ENCODE measurements around the gene FOXD4L6.
"Not testable (repeated sequence)": the region's sequence is repeated elsewhere in the genome, so short reads cannot be mapped to it uniquely, and the experiment has no call there.

FOXD4L6 gene

DNA sequence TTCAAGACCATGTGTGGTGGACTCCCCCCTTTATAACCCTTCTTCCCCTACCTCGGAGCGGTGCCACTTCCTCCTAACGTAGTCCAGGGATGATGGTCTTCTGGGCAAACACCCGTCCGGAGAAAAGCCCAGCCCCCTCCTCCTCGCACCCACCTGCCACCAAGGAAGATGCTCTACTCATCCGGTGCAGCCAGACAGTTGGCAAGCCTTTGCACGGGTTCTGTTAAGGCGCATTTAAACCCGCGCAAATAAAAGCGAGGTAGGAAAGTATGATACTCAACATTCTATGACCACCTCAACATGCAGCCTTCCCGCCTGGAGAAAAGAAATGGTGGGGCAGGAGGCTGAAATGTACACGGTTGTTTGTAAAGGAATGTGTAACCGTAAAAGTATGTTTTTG, at the start of gene FOXD4L6:
Gene FOXD4L6 (minus strand): TSS at position 101 of the 400 bp plus-strand sequence. CDS start 298 bp downstream, outside the sequence.
- DNase-seq: not testable (repeated sequence)

GRCh38 chr9:41174994-41175393, 46.5 kb upstream of the FOXD4L6 start:
- not testable (repeated sequence) for DNase-seq

DNA sequence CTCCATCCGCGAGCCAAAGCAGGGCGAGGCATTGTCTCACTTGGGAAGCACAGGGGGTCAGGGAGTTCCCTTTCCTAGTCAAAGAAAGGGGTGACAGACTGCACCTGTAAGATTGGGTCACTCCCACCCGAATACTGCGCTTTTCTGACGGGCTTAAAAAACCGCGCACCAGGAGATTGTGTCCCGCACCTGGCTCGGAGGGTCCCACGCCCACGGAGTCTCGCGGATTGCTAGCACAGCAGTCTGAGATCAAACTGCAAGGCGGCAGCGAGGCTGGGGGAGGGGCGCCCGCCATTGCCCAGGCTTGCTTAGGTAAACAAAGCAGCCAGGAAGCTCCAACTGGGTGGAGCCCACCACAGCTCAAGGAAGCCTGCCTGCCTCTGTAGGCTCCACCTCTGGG, 21.6 kb upstream of the FOXD4L6 start:
- not testable (repeated sequence) for DNase-seq

GRCh38 chr9:41141878-41142277, 13.4 kb upstream of the FOXD4L6 start:
- not testable (repeated sequence) for DNase-seq

DNA sequence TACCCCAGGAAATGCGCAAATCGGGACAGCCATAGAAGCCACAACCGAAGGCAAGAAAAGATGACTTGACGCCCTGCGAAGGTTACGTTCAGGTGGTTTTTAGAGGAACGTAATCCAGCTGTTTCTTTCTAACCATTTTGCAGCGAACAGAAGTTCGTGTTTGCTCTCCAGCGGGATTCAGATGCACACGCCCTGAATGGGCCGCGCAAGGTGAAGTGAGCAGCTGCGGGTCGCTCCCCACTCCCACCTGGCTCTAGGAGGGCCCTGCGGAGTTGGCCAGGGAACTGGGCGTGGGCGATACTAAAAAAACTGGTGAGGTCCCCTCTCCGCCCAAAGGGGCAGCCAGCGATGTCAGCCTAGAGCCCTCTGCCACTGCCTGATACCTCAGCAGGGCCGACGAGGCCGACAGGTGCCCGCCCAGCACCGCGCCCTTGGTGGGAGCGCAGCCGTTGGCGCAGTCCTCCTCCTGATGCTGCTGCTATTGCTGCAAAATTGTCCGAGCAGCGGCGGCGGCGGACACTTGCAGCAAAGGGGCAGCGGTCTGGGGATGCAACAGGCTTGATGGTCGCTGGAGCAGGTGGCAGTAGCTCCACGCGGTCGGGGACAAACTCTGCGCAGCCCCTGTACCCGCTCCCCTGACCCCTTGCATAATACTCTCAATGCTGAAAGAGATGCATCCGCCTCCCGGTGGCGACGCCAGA, 1.6 kb downstream of the FOXD4L6 start:
- not testable (repeated sequence) for DNase-seq

DNA sequence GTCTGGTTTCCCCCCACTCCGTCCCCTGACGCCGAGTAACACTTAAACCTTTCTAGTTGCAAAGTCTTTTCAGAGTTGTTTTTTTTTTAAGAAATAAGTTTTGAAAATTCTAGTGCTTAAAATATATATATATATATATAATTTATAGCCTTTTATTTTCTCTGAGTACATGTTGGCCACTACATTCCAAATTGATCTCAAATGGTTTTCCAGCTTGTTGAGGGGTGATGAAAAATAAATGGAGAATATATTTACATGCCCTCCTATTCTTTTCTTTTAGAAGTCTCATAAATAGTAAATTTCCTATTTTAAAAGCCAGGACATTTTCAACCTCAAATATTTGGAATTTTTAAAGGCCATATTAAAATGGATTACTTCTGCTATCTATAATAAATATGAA, 2.5 kb downstream of the FOXD4L6 start:
- DNase-seq: not testable (repeated sequence)

DNA sequence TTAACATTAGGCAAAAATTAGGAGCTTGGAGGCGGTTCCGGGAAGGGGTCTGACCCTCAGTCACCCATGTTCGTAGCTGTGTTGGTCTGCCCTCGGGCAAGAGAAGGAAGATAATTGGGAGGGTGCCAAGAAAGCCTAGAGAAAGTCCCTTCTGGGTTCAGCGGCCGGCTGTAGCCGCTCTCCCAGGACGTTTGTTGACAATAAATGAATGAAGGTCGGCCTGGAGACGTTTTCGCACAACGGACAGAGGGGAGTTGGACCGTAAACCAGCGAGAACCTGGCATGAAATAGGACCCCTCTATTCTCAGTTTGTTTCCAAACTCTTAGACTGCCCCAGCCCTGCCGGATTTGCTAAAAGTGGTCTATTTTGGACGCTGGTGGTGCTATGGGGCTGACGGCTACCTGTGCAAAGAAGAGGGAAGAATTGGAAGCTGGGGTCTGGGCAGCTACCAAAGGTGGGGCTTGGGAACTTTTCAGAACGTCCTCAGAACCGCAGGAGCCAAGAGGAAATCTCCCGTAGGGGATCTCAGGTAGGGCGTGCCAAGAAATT, 3.3 kb downstream of the FOXD4L6 start:
- not testable (repeated sequence) for DNase-seq

DNA sequence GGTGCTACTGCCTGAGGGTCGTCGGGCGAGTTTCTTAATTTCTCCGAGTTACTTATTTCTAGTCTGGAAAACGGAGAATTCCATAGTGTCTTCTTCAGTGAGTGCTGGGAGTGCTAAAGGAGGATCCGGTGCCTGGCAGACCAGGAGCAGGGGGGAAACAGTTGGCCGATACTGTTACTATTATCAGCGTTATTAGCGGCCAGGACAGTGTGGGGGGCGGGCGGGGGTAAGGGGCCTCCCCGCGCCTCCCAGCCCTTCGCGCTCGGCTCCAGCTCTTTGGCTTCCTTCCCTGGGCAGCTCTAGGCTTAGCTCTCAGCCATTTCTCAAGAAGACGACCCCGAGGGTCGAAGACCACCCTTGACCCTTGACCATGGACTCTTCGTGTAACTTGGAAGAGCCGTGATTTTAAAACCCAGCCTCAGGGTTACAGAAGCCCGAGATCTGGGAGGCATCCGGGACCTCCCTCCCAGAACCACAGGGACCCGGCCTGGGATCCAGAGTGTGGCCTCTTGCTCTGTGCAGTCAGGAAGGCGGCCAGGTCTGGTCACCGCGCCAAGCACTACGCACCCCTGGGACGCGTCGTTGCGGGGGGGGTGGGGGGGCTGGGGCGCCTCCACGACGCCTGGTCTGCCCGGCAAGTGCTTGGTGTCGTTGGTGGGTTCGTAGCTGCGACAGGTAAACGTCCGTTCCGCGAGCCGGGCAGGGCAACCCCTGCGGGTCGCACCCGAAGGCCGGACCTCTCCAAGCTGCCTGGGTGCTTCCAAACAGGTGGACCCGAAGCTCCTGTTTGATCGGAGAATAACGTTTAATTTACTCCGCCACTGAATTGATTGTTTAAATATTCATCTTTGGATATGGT, 4.0 kb downstream of the FOXD4L6 start:
- not testable (repeated sequence) for DNase-seq

- not testable (repeated sequence) for DNase-seq
Measured at GRCh38 chr9:41123812-41124211, 4.7 kb downstream of the FOXD4L6 start.

DNA sequence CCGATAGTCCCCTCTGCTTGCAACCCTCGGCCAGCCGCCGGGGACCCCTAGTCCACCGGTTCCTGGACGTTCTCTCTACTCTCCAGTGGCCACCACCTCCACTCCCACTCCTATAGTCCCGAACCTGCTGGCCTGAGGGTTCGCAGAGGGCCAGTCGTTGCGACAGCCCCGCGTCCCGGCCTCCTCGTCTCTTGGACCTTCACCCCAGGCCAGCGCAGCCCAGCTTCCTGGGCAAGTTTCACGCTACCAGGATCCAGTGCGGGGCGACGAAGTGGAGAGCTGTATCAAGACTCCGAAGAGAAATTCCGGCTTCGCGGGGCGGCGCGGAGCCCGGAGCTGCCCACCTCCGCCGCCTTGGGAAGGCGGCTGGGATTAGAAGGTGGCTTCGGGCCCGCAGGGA, 5.1 kb downstream of the FOXD4L6 start:
- not testable (repeated sequence) for DNase-seq

GRCh38 chr9:41120696-41121095, 7.8 kb downstream of the FOXD4L6 start:
- not testable (repeated sequence) for DNase-seq

DNA sequence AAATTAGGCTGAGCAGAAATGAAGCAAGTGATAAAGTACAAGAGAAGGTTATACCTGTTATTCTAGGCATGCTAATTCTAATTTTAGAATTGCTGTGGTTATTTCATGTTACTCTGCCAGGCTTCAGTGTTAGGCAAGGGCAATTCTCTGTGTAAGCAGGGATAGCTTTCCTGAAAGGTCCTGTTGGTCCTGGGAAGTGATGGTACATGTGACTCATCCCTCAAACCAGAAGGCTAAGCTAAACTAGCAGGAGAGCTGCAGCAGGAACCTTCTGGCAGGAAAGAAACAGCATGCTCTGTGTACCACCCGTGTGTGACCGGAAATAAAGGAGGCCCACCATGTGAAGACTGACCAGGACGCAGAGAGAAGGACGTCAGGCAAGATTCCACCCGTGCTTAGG, 8.8 kb downstream of the FOXD4L6 start:
- not testable (repeated sequence) for DNase-seq

DNA sequence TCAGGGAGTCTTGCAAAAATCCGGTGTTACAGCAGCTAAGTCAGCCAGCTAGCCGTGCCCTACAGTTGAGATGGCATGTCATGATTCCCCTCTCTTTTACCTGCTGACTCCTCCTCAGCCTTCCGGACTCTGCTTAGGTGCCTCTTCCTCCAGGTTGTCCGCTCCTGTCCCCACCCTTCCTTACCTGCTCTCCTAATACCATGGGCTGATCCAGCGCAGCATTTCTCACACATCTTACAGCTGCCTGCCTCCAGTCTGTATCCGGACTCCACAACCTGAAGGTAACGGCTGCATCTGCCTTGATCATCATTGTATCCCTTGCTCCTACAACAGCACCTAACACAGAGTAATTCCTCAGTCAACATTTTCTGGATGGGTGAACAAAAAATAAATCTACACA, 9.2 kb downstream of the FOXD4L6 start:
- not testable (repeated sequence) for DNase-seq

DNA sequence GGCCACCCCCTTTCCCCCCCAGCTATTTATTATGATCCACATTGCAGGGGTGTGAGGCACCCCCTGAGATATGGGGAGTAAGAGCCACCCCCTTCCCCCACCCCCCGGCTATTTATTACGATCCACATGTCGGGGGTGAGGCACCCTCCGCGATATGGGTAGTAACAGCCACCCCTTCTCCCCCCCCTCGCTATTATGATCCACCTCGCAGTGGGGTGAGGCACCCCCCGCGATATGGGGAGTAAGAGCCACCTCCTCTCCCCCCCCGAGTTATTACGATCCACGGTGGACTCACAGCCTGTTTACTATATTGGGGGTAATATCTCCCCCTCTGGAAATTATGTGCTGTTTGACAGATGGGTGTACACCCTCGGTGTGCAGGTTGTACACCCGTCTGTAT, 15.1 kb downstream of the FOXD4L6 start:
- not testable (repeated sequence) for DNase-seq

DNA sequence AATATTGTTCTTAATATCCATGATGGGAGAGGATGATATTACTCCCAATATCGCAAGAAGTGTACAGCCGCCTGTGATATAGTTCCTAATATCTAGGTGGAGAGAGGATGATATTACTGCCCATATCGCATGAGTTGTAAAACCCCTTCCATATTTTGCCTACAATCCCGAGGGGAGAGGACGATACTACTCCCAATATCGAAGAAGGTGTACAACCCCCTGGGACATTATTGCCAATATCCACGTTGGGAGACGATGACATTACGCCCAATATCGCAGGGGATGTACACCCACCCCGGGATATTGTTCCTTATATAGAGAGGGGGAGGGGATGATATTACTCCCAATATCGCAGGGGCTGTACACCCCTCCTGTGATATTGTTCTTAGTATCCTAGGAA, 17.1 kb downstream of the FOXD4L6 start:
- DNase-seq: not testable (repeated sequence)

DNA sequence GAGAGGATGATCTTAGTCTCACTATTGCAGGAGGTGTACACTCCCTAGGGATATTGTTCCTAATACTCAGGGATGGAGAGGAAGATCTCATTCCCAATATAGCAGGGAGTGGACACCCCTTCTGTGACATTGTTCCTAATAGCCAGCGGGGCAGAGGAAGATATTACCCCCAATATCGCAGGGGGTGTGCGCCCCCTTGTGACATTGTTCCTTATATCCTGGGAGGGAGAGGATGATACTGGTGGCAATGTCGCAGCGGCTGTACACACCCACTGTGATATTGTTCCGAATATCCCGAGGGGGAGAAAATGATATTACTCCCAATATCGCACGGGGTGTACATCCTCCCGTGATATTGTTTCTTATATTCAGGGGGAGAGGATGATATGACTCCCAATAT, 17.6 kb downstream of the FOXD4L6 start:
- DNase-seq: not testable (repeated sequence)

DNA sequence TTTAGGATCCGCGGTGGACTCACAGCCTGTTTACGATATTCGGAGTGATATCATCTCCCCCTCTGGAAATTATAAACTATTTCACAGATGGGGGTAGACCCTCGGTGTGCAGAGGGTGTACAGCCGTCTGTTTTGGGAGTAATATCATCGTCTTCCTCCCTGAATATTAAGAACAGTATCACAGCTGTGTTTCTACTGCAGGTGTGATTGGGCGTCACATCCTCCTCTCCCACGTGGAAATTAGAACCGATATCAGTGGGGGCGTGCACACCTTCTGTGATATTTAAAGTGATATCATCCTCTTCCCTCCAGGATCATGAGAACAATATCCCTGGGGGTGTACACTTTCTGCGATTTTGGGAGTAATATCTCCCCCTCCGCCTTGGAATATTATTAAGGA, 19.2 kb downstream of the FOXD4L6 start:
- DNase-seq: not testable (repeated sequence)

- DNase-seq: not testable (repeated sequence)
Measured at GRCh38 chr9:41108816-41109215, 19.7 kb downstream of the FOXD4L6 start.

DNA sequence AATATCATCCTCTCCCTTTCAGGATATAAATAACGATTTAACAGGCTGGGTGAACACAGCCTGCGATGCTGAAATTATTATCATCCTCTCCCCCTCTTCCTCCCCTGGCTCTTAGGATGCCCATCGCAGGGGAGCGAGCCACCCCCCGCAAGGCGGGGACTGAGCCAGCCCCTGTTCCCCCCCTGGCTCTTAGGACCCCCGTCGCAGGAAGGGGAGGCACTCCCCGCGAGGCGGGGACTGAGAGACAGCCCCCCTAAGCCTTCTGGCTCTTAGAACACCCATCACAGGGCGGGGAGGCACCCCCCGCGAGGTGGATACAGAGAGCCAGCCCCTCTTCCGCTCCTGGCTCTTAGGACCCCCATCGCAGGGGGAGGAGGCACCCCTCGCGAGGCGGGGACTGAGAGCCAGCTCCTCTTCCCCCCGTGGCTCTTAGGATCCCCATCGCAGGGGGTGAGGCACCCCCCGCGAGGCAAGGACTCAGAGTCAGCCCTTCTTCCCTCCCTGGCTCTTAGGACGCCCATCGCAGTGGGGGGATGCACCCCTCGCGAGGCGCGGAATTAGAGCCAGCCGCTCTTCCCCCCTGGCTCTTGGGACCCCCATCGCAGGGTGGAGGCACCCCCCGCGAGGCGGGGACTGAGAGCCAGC, 21.9 kb downstream of the FOXD4L6 start:
- not testable (repeated sequence) for DNase-seq

- not testable (repeated sequence) for DNase-seq
Measured at GRCh38 chr9:41105557-41106253, 22.8 kb downstream of the FOXD4L6 start.

- not testable (repeated sequence) for DNase-seq
Measured at GRCh38 chr9:41104542-41104941, 23.9 kb downstream of the FOXD4L6 start.
